BE2C (cell line): ENCODE data around the gene FSD1L.

Experiments
- DNase-seq: peaks from one replicate; pipeline ENCODE4 v3.0.0-alpha.2; 2020
- H3K27me3 ChIP-seq: fragments of 250-450 bp; sonication (Bioruptor Pico); 2 replicates; pipeline ENCODE4 v1.5.1; 2020; ENCODE audit warnings: mild to moderate bottlenecking
- H3K36me3 ChIP-seq: fragments of 250-450 bp; sonication (Bioruptor Pico); 2 replicates; pipeline ENCODE4 v1.5.1; 2020; ENCODE audit warnings: mild to moderate bottlenecking
- H3K4me1 ChIP-seq: fragments of 250-450 bp; sonication (Bioruptor Pico); 2 replicates; pipeline ENCODE4 v1.5.1; 2020
- H3K4me3 ChIP-seq: 2 replicates; pipeline ENCODE4 v1.5.1; 2011; ENCODE audit warnings: low read depth, low read length
- H3K9me3 ChIP-seq: fragments of 250-450 bp; sonication (Bioruptor Pico); 2 replicates; pipeline ENCODE4 v1.5.1; 2020
- TF ChIP-seq, protein P1 (sequence below): IDR thresholded peaks from 2 replicates; pipeline ENCODE4 v1.5.1; 2012; ENCODE audit warnings: mild to moderate bottlenecking, low read depth, low read length

The FSD1L gene

DNA sequence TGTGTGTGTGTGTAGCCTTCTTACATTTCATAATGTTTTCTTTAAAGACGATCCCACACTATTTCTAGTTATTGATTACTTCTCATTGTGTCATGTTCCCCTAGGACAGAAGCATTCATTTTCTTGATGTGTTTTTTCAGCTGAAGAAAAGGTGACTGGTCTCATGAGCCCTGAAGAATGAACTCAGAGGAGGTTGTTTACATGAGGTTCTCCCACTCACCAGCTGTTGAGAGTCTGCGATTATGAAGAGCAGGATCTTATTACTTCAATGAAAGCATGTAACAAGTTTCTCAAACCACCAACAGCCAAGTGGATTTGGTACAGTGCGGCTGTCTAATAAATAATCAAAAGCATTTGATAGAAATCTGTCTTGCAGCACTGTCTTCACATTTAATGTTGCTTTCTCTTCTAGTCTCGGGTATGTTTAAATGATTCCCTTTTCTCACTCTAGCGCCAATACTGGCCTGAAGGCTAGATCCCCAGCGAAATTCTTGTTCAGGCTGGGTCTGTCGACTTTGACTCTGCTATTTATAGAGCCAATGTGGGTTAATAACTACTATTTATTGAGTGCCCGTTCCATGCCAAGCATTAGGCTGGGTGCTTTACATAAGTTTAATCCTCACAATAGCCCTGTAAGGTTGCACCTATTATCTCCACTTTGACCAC is 9.6 kb upstream of the FSD1L start:
- no peak overlapping the region for H3K4me3 ChIP-seq
- TF ChIP-seq, protein P1, sequence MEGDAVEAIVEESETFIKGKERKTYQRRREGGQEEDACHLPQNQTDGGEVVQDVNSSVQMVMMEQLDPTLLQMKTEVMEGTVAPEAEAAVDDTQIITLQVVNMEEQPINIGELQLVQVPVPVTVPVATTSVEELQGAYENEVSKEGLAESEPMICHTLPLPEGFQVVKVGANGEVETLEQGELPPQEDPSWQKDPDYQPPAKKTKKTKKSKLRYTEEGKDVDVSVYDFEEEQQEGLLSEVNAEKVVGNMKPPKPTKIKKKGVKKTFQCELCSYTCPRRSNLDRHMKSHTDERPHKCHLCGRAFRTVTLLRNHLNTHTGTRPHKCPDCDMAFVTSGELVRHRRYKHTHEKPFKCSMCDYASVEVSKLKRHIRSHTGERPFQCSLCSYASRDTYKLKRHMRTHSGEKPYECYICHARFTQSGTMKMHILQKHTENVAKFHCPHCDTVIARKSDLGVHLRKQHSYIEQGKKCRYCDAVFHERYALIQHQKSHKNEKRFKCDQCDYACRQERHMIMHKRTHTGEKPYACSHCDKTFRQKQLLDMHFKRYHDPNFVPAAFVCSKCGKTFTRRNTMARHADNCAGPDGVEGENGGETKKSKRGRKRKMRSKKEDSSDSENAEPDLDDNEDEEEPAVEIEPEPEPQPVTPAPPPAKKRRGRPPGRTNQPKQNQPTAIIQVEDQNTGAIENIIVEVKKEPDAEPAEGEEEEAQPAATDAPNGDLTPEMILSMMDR, result no peak
- no peaks in the 10 kb centered on the region for H3K9me3 ChIP-seq
- H3K36me3 ChIP-seq, result no peaks in the 10 kb centered on the region
- peaks cover 5% of the 10 kb centered on the region for H3K4me1 ChIP-seq
- no peaks in the 10 kb centered on the region for H3K27me3 ChIP-seq
- DNase-seq, result no peak

DNA sequence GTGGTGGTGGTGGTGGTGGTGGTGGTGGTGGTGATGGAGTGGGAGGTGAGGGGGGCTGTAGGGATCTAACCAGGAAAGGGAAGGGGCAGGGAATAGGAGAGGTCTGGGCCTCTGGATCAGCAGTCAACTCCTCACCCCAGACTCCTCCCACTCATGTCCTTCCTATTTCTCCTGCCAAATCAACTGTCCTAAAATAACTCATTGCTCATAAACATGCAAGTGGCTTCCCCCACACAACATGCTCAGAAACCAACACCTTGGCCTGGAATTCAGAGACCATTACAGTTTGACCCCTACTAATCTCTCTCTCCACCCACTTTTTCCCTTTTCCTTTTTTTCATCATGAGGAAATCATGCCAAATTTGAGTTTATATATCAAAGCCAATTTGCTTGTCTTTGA is 8.4 kb upstream of the FSD1L start:
- TF ChIP-seq, protein P1, result no peak
- H3K36me3 ChIP-seq, result no peaks in the 10 kb centered on the region
- H3K4me3 ChIP-seq, result no peak overlapping the region
- H3K27me3 ChIP-seq, result no peaks in the 10 kb centered on the region
- no peak for DNase-seq
- H3K9me3 ChIP-seq, result no peaks in the 10 kb centered on the region
- peaks cover 5% of the 10 kb centered on the region for H3K4me1 ChIP-seq

DNA sequence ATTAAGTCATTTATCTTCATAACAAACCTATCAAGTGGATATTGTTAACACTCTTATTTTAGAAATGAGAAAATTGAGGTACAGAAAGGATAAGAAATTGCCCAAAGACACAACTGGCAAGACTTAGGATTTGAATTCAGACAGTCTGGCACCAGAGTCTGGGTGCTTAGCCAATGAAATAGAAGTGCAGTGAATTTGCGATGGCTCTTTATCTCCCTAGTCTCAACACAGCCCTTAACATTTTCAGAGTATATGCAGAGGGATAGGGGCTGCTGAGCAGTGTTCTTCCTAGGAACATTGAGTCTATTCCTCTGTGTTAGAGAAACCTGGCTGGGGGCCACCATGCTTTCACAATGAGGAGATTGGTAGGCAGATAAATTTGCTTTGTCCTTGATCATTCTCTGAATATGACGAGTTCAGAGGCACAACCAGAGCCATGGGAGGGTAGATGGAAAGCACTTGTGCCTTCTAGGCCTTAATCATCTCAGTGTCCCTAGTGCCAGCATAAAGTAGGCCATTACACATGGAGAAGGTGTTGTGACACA is 6.1 kb upstream of the FSD1L start:
- Histone ChIP-seq H3K36me3 (no peaks in the 10 kb centered on the region), H3K4me1 (peaks cover 5% of the 10 kb centered on the region), H3K9me3 (no peaks in the 10 kb centered on the region), H3K4me3 (no peak overlapping the region), H3K27me3 (no peaks in the 10 kb centered on the region)
- peak; percentile 44 for DNase-seq
- TF ChIP-seq, protein P1, result no peak

DNA sequence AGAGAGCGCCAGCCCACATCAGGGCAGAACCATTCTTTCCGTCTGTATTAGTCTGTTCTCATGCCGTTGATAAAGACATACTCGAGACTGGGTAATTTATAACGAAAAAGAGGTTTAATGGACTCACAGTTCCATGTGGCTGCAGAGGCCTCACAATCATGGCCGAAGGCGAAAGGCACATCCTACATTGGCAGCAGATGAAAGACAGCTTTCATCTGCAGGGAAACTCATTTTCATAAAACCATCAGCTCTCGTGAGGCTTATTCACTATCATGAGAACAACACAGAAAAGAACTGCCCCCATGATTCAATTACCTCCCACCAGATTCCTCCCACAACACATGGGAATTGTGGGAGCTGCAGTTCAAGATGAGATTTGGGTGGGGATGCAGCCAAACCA is 4.7 kb upstream of the FSD1L start:
- TF ChIP-seq, protein P1, result no peak
- Histone ChIP-seq H3K4me3 (no peak overlapping the region), H3K4me1 (peaks cover 5% of the 10 kb centered on the region), H3K36me3 (no peaks in the 10 kb centered on the region), H3K9me3 (no peaks in the 10 kb centered on the region), H3K27me3 (no peaks in the 10 kb centered on the region)
- DNase-seq, result no peak

DNA sequence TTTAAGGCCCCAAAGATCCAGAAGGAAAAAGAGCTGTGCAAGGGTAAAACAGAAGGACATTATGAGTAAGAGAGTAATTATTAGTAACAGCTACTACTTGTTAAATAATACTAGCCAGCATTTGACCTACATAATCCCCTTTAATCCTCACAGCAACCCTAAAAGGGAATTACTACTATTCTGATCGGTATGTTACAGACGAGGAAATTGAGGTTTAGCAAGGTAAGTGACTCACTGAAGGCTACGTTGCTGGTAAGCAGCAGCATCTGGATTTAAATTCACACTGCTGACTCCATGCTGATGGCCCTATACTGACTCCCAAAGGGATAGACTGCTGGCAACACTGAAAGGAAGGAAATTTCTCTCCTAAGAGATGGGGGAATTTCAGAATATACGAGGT is 3.7 kb upstream of the FSD1L start:
- no peaks in the 10 kb centered on the region for H3K9me3 ChIP-seq
- no peaks in the 10 kb centered on the region for H3K36me3 ChIP-seq
- TF ChIP-seq, protein P1, result no peak
- H3K4me1 ChIP-seq, result peaks cover 5% of the 10 kb centered on the region
- no peak overlapping the region for H3K4me3 ChIP-seq
- no peak for DNase-seq
- no peaks in the 10 kb centered on the region for H3K27me3 ChIP-seq

DNA sequence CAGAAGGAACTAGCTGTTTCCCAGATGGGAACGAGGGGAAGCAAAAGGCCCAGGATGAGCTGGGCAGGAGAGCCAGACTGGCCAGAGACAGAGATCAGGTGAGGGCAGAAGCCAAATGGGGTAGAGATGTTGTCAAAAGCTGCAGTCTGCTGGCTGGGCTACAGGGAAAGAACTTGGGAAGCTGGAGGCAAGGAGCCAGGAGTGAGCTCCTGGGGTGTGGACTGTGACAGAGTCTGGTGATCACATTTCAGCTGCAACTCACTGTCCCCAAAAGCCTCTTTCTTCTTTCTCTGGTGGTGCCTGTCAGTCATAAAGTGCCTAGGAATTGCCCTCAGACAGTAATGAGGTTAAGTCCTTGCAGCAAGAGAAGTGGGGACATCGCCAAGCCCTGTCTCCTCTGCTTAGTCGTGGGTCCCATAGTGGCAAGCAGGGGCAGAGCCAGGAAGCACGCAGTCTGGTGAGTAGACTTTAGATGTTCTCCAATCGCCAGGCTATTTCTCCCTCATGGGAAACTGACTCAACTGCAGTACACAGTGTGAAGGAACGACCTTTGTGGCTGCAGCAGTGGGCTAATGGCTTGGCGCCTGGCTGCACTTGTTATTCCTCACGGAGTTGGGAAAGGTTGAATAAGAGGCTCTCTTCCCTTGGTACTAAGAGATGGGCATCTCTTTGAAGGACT is 2.5 kb upstream of the FSD1L start:
- TF ChIP-seq, protein P1, result no peak
- Histone ChIP-seq H3K4me3 (no peak overlapping the region), H3K27me3 (no peaks in the 10 kb centered on the region), H3K36me3 (no peaks in the 10 kb centered on the region), H3K9me3 (no peaks in the 10 kb centered on the region), H3K4me1 (peaks cover 5% of the 10 kb centered on the region)
- no peak for DNase-seq
